CD4-positive, alpha-beta T cell treated with Interleukin-4 for 4 hours (primary cell): ENCODE data around the gene ANKRD65.
"Not testable (repeated sequence)": the region's sequence is repeated elsewhere in the genome, so short reads cannot be mapped to it uniquely, and the experiment has no call there.

Source experiments
- DNase-seq: peaks from one replicate; pipeline ENCODE4 v3.0.0-alpha.2; 2020

ANKRD65 gene

GRCh38 chr1:1430114-1430982 is 9.3 kb upstream of the ANKRD65 start:
- DNase-seq = no peak

GRCh38 chr1:1429671-1430073 is 8.6 kb upstream of the ANKRD65 start:
- DNase-seq = no peak

- DNase-seq = not testable (repeated sequence)
Measured at GRCh38 chr1:1428967-1429366, 7.9 kb upstream of the ANKRD65 start.

- DNase-seq = no peak
Measured at GRCh38 chr1:1428174-1428573, 7.1 kb upstream of the ANKRD65 start.

GRCh38 chr1:1427820-1428148 is 6.7 kb upstream of the ANKRD65 start:
- no peak for DNase-seq

- no peak for DNase-seq
Measured at GRCh38 chr1:1427106-1427819, 6.2 kb upstream of the ANKRD65 start.

GRCh38 chr1:1426496-1427105 is 5.5 kb upstream of the ANKRD65 start:
- DNase-seq = no peak

- DNase-seq = no peak
Measured at GRCh38 chr1:1425753-1426495, 4.8 kb upstream of the ANKRD65 start.

GRCh38 chr1:1425426-1425752 is 4.3 kb upstream of the ANKRD65 start:
- no peak for DNase-seq

- DNase-seq = no peak
Measured at GRCh38 chr1:1424707-1425106, 3.6 kb upstream of the ANKRD65 start.

- no peak for DNase-seq
Measured at GRCh38 chr1:1423245-1423597, 2.1 kb upstream of the ANKRD65 start.

GRCh38 chr1:1422465-1423244 is 1.6 kb upstream of the ANKRD65 start:
- no peak for DNase-seq

GRCh38 chr1:1421907-1422464 is 910 bp upstream of the ANKRD65 start:
- DNase-seq = no peak

GRCh38 chr1:1420654-1421141 is 378 bp downstream of the ANKRD65 start:
- no peak for DNase-seq

- no peak for DNase-seq
Measured at GRCh38 chr1:1419813-1420653, 1.0 kb downstream of the ANKRD65 start.

- no peak for DNase-seq
Measured at GRCh38 chr1:1419363-1419812, 1.7 kb downstream of the ANKRD65 start.

GRCh38 chr1:1418464-1419362 is 2.4 kb downstream of the ANKRD65 start:
- DNase-seq = no peak

- DNase-seq = not testable (repeated sequence)
Measured at GRCh38 chr1:1417825-1418463, 3.1 kb downstream of the ANKRD65 start.

GRCh38 chr1:1417396-1417795 is 3.7 kb downstream of the ANKRD65 start:
- DNase-seq = not testable (repeated sequence)
